Putamen (tissue), 1 donor: ENCODE results near the gene LENEP.

Source experiments
- DNase-seq: peaks from one replicate; pipeline ENCODE4 v3.0.0-alpha.2; 2016; ENCODE audit warnings: low spot score

Gene LENEP

GRCh38 chr1:155026588-155026987, 33.2 kb downstream of the LENEP start:
- DNase-seq: no peak

- no peak for DNase-seq
Observed at GRCh38 chr1:155029513-155030242, 36.3 kb downstream of the LENEP start.

- no peak for DNase-seq
Observed at GRCh38 chr1:155030243-155030795, 36.9 kb downstream of the LENEP start.

- DNase-seq: no peak
Observed at GRCh38 chr1:155030899-155031298, 37.5 kb downstream of the LENEP start.

GRCh38 chr1:155032886-155033285, 39.5 kb downstream of the LENEP start:
- DNase-seq: no peak

- no peak for DNase-seq
Observed at GRCh38 chr1:155033524-155033923, 40.1 kb downstream of the LENEP start, which contains the start of the genes DCST1 and DCST2. Gene DCST1, plus strand, starts transcription at chr1:155033824. Its CDS starts 213 bp downstream, at chr1:155034037. Gene DCST2, minus strand, starts transcription at chr1:155033781. Its CDS starts 80 bp downstream, at chr1:155033701.

GRCh38 chr1:155034318-155035208, 41.2 kb downstream of the LENEP start:
- no peak for DNase-seq

- no peak for DNase-seq
Observed at GRCh38 chr1:155035936-155036335, 42.5 kb downstream of the LENEP start.

GRCh38 chr1:155037043-155037442, 43.7 kb downstream of the LENEP start:
- DNase-seq: no peak

GRCh38 chr1:155037851-155038441, 44.6 kb downstream of the LENEP start:
- DNase-seq: no peak

- DNase-seq: no peak
Observed at GRCh38 chr1:155038602-155039307, 45.4 kb downstream of the LENEP start.

GRCh38 chr1:155039308-155039669, 45.9 kb downstream of the LENEP start:
- no peak for DNase-seq

- DNase-seq: no peak
Observed at GRCh38 chr1:155040358-155041093, 47.1 kb downstream of the LENEP start.

- DNase-seq: no peak
Observed at GRCh38 chr1:155042789-155043188, 49.4 kb downstream of the LENEP start.

- DNase-seq: no peak
Observed at GRCh38 chr1:155043301-155043702, 49.9 kb downstream of the LENEP start.

- DNase-seq: no peak
Observed at GRCh38 chr1:155043793-155044192, 50.4 kb downstream of the LENEP start.
